SU-DHL-6 (cell line): ENCODE measurements around the gene CCDC59.

Source experiments
- H2AFZ ChIP-seq: fragments of 200-600 bp; sonication (generic); 2 replicates; pipeline ENCODE4 v1.6.1; 2014; ENCODE audit warnings: low read depth, mild to moderate bottlenecking, moderate library complexity, mixed read lengths, antibody characterized with exemption, low read length; ENCODE audit not compliant: severe bottlenecking
- H3F3A ChIP-seq: fragments of 200-600 bp; shearing (Covaris generic); 2 replicates; pipeline ENCODE4 v1.6.0; 2016; ENCODE audit warnings: antibody characterized with exemption, mild to moderate bottlenecking; ENCODE audit not compliant: insufficient read depth
- H3K27ac ChIP-seq: fragments of 200-600 bp; sonication (generic); 2 replicates; pipeline ENCODE4 v1.5.1; 2016; ENCODE audit warnings: low read depth, mild to moderate bottlenecking, low read length, moderate library complexity, mixed read lengths
- H3K27me3 ChIP-seq: fragments of 200-600 bp; sonication (generic), shearing (Covaris generic); 2 replicates; pipeline ENCODE4 v1.6.0; 2014; ENCODE audit warnings: mild to moderate bottlenecking, low read length
- H3K36me3 ChIP-seq: fragments of 200-600 bp; sonication (generic); 2 replicates; pipeline ENCODE4 v1.6.1; 2014; ENCODE audit warnings: mild to moderate bottlenecking, low read length, mixed read lengths
- H3K4me2 ChIP-seq: fragments of 300-600, 200-600 bp; shearing (Covaris generic), sonication (generic); 2 replicates; pipeline ENCODE4 v1.6.0; 2014; ENCODE audit warnings: low read length, low read depth, mild to moderate bottlenecking; ENCODE audit not compliant: poor library complexity, severe bottlenecking
- H3K4me3 ChIP-seq: fragments of 200-600 bp; sonication (generic); 2 replicates; pipeline ENCODE4 v1.5.1; 2014; ENCODE audit warnings: antibody characterized with exemption, low read length, mild to moderate bottlenecking, mixed read lengths; ENCODE audit not compliant: insufficient read depth, poor library complexity, severe bottlenecking
- H3K79me2 ChIP-seq: fragments of 200-600 bp; sonication (generic); 2 replicates; pipeline ENCODE4 v1.6.1; 2014; ENCODE audit warnings: mild to moderate bottlenecking, low read length, moderate library complexity; ENCODE audit not compliant: insufficient read depth
- H3K9ac ChIP-seq: fragments of 200-600 bp; sonication (generic); 2 replicates; pipeline ENCODE4 v1.7.0; 2014; ENCODE audit warnings: mild to moderate bottlenecking, low read length
- H3K9me2 ChIP-seq: fragments of 200-600 bp; sonication (generic); replicated peaks from 2 replicates; pipeline ENCODE4 v1.6.1; 2014; ENCODE audit warnings: low read length; ENCODE audit not compliant: insufficient read depth
- H3K9me3 ChIP-seq: fragments of 200-600 bp; sonication (generic); 2 replicates; pipeline ENCODE4 v1.6.1; 2014; ENCODE audit warnings: low read length, mixed read lengths; ENCODE audit not compliant: insufficient read depth
- H4K20me1 ChIP-seq: fragments of 200-600 bp; sonication (generic); 2 replicates; pipeline ENCODE4 v1.6.1; 2014; ENCODE audit warnings: low read depth, mild to moderate bottlenecking, antibody characterized with exemption, low read length, moderate library complexity, mixed read lengths
- EZH2phosphoT487 ChIP-seq: fragments of 200-600 bp; sonication (generic), shearing (Covaris generic); conservative IDR thresholded peaks from 2 replicates; pipeline ENCODE4 v1.6.1; 2018; ENCODE audit warnings: mild to moderate bottlenecking, antibody characterized with exemption, low read length, moderate library complexity, mixed read lengths
- TF ChIP-seq, protein P1 (sequence below): fragments of 200-600 bp; sonication (generic); IDR thresholded peaks from one replicate; pipeline ENCODE4 v1.5.1; 2017; ENCODE audit warnings: antibody characterized with exemption, mild to moderate bottlenecking, low read length, moderate library complexity; ENCODE audit not compliant: insufficient read depth, poor library complexity, severe bottlenecking

Gene CCDC59

DNA sequence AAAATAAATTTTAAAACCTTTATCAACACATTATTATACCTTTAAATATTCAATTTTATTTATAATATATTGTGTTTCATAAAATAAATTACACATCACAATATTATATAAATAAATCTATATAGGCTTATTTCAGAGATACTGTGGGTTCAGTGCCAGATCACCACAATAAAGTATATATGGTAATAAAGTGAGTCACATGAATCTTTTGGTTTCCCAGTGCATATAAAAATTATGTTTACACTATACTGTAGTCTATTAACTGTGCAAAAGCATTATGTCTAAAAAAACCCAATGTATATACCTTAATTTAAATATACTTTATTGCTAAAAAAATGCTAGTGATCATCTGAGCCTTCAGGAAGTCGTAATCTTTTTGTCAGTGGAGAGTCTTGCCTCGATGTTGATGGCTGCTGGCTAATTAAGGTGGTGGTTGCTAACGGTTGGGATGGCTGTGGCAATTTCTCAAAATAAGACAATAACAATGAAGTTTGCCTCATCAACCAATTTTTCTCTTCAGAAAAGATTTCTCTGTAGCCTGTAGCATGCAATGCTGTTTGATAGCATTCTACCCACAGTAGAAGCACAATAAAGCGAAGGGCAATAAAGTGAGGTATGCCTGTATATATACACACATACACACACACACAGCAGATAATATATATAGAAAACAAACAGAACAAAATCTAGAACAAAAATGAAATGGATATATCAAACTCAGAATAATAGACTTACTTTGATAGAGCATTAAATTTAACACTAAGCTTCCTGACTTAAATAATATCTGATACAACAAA lies 32.4 kb downstream of the CCDC59 start:
- no peaks in the 10 kb centered on the region for H3K27me3 ChIP-seq
- no peaks in the 10 kb centered on the region for H3K9me3 ChIP-seq
- no peaks in the 10 kb centered on the region for H3K79me2 ChIP-seq
- H3K27ac ChIP-seq = no peak overlapping the region
- no peak overlapping the region for H3K4me2 ChIP-seq
- H4K20me1 ChIP-seq = 0 out of 2 replicates have a peak, but pooled peaks cover 5% of the 10 kb centered on the region
- no peaks in the 10 kb centered on the region for H3F3A ChIP-seq
- H3K9me2 ChIP-seq = no peaks in the 10 kb centered on the region
- no peak overlapping the region for H2AFZ ChIP-seq
- H3K36me3 ChIP-seq = no peaks in the 10 kb centered on the region
- TF ChIP-seq, protein P1, sequence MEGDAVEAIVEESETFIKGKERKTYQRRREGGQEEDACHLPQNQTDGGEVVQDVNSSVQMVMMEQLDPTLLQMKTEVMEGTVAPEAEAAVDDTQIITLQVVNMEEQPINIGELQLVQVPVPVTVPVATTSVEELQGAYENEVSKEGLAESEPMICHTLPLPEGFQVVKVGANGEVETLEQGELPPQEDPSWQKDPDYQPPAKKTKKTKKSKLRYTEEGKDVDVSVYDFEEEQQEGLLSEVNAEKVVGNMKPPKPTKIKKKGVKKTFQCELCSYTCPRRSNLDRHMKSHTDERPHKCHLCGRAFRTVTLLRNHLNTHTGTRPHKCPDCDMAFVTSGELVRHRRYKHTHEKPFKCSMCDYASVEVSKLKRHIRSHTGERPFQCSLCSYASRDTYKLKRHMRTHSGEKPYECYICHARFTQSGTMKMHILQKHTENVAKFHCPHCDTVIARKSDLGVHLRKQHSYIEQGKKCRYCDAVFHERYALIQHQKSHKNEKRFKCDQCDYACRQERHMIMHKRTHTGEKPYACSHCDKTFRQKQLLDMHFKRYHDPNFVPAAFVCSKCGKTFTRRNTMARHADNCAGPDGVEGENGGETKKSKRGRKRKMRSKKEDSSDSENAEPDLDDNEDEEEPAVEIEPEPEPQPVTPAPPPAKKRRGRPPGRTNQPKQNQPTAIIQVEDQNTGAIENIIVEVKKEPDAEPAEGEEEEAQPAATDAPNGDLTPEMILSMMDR = no peak
- no peak for TF ChIP-seq EZH2phosphoT487
- no peak overlapping the region for H3K9ac ChIP-seq
- no peak overlapping the region for H3K4me3 ChIP-seq

DNA sequence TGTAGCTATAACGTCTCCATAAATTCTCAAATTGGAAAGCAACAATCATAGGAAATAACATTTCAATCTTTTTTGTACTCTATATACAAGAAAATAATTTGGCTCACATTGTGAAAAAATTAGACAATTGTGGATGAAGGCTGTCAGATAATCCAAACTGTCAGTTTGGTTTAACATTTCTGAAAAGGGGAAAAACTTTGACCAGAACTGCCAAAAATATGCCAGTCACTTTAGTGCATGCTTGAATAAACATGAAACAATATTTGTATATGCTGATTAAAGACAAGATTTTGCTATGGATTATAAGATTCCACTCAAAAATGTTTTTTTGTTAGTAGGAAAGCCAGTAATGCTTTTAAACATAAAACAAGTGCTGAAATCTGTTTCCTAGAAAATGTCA lies 38.9 kb downstream of the CCDC59 start:
- H3K4me3 ChIP-seq = no peak overlapping the region

DNA sequence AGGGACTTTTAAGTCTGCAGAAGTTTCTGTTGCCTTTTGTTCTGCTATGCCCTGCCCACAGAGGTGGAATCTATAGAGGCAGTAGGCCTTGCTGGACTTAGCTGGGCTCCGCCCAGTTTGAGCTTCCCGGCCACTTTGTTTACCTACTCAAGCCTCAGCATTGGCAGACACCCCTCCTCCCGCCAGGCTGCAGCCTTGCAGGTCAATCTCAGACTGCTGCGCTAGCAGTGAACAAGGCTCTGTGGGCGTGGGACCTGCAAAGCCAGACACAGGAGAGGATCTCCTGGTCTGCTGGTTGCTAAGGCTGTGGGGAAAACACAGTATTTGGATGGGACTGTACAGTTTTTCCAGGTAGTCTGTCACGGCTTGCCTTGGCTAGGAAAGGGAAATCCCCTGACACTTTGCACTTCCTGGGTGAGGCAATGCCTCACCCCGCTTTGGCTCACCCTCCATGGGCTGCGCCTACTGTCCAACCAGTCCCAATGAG lies 43.7 kb downstream of the CCDC59 start:
- H3K4me2 ChIP-seq = no peak overlapping the region
- H3K36me3 ChIP-seq = no peaks in the 10 kb centered on the region
- H3K79me2 ChIP-seq = no peaks in the 10 kb centered on the region
- H3K27me3 ChIP-seq = no peaks in the 10 kb centered on the region
- no peak overlapping the region for H3K9ac ChIP-seq
- H3K27ac ChIP-seq = no peak overlapping the region
- no peaks in the 10 kb centered on the region for H3K9me3 ChIP-seq
- no peaks in the 10 kb centered on the region for H4K20me1 ChIP-seq
- no peak overlapping the region for H2AFZ ChIP-seq
- no peak for TF ChIP-seq EZH2phosphoT487
- TF ChIP-seq, protein P1 = no peak
- no peaks in the 10 kb centered on the region for H3K9me2 ChIP-seq
- H3K4me3 ChIP-seq = no peak overlapping the region
- no peaks in the 10 kb centered on the region for H3F3A ChIP-seq

More for the DNA sequence above, 38.9 kb downstream of the CCDC59 start:
- Histone ChIP-seq H4K20me1 (no peaks in the 10 kb centered on the region), H2AFZ (no peak overlapping the region), H3K9me3 (no peaks in the 10 kb centered on the region), H3K36me3 (no peaks in the 10 kb centered on the region), H3K9me2 (no peaks in the 10 kb centered on the region), H3K4me2 (no peak overlapping the region), H3K9ac (no peak overlapping the region), H3F3A (no peaks in the 10 kb centered on the region), H3K79me2 (no peaks in the 10 kb centered on the region), H3K27ac (no peak overlapping the region), H3K27me3 (no peaks in the 10 kb centered on the region)
- TF ChIP-seq, protein P1 = no peak
- TF ChIP-seq EZH2phosphoT487 = no peak
